GM18526 (cell line): ENCODE results near the gene GPR173.

Experiments used
- POLR2A ChIP-seq: IDR thresholded peaks from 3 replicates; pipeline ENCODE4 v1.6.1; 2011; ENCODE audit not compliant: insufficient read length; ENCODE audit errors: extremely low read depth

The GPR173 gene

GRCh38 chrX:53080628-53081580 lies 32.3 kb downstream of the GPR173 start:
- no peak for TF ChIP-seq POLR2A

GRCh38 chrX:53081925-53082772 lies 33.6 kb downstream of the GPR173 start, which contains the start of gene TSPYL2:
TSS of gene TSPYL2 (plus strand) at chrX:53082367. CDS start at chrX:53082499, 132 bp downstream.
- peak; percentile 98 for TF ChIP-seq POLR2A

- TF ChIP-seq POLR2A: no peak
These were observed 34.4 kb downstream of the GPR173 start for GRCh38 chrX:53082773-53083616.

- TF ChIP-seq POLR2A: no peak
These were observed 35.5 kb downstream of the GPR173 start for GRCh38 chrX:53084043-53084570.

GRCh38 chrX:53084863-53085262 lies 36.3 kb downstream of the GPR173 start:
- TF ChIP-seq POLR2A: no peak

- TF ChIP-seq POLR2A: no peak
These were observed 37.2 kb downstream of the GPR173 start for GRCh38 chrX:53085661-53086229.

- TF ChIP-seq POLR2A: no peak
These were observed 37.9 kb downstream of the GPR173 start for GRCh38 chrX:53086464-53086863.

- no peak for TF ChIP-seq POLR2A
These were observed 38.8 kb downstream of the GPR173 start for GRCh38 chrX:53087388-53087831.

GRCh38 chrX:53088136-53088974 lies 39.8 kb downstream of the GPR173 start:
- TF ChIP-seq POLR2A: no peak

- no peak for TF ChIP-seq POLR2A
These were observed 40.7 kb downstream of the GPR173 start for GRCh38 chrX:53089224-53089842.

GRCh38 chrX:53089925-53090324 lies 41.3 kb downstream of the GPR173 start:
- TF ChIP-seq POLR2A: no peak

GRCh38 chrX:53091354-53091753 lies 42.8 kb downstream of the GPR173 start:
- no peak for TF ChIP-seq POLR2A

- TF ChIP-seq POLR2A: no peak
These were observed 44.6 kb downstream of the GPR173 start for GRCh38 chrX:53093177-53093655.
